ENCODE measurements around the gene ZC3H8.
"Not testable (repeated sequence)": the region's sequence is repeated elsewhere in the genome, so short reads cannot be mapped to it uniquely, and the experiment has no call there.

ZC3H8 gene

DNA sequence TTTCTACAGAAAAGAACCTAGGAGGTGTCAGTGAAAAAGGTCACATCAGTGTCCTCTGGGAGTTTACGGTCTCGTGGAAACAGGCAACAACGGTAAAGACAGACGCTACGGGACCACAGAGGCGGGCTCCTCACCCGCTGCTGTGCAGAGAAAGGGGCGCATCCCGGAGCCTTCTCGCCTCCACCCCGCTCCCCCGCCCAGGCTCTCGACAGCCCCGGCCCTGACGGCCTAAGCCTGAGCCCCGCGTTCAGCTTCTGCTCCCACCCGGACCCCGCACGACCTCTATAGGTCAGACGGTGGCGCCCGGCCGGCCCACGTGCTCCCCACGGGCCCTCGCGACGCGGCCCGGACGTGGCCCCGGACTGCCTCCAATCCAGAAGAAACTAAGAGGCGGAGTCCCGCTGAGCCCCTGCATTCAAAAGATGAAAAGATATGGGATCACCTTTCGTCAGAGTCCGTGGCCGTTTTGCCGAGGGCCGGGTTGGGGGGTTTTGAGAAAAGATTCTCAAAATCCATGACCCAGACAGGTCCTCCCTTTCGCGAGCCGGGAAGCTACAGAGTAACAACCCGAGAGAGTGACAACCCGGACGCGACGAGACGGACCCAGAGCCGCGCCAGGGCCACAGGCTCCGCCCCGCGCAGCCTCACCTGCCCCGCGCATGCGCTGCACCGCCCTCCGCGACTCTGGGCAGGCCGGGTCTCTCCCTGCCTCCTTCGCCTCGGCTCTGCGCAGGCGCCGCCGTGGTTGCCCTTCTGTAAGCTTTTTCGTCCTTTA lies at the start of gene ZC3H8:
ZC3H8 (minus strand) TSS at position 577 of the 775 bp plus-strand sequence; CDS start at position 516, 61 bp downstream.
- DNase-seq (ENCODE audit: low spot score), result peak; percentile 91

DNA sequence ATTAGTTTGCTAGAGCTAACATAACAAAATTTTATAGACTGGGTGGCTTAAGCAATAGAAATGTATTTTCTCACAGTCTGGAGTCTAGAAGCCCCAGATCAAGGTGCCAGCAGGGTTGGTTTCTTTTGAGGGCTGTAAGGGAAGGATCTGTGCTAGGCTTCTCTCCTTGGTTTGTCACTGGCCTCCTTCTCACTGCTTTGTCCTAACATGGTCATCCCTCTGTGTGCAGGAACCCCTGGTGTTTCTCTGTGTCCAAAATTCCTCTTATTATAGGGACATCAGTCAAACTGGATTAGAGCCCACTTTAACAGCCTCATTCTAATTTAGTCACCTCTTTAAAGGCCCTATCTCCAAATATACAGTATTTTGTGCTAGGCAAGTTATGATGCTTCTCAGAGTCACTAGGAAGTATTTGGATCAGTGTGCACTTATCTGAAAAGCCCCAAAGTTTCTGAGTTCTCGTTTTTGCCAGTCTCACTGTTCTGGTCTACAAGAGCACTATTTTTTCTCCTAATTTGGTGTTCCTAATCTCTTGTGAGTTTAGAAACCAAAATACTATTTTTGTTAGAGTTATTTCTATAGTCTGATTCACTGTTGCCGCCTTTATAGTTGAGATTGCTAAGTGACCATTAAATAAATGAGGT lies 49.6 kb upstream of the ZC3H8 start:
- no peak for DNase-seq (ENCODE audit: low spot score)

- no peak for DNase-seq (ENCODE audit: low spot score)
Observed at GRCh38 chr2:112301973-112302372, 47.1 kb upstream of the ZC3H8 start.

DNA sequence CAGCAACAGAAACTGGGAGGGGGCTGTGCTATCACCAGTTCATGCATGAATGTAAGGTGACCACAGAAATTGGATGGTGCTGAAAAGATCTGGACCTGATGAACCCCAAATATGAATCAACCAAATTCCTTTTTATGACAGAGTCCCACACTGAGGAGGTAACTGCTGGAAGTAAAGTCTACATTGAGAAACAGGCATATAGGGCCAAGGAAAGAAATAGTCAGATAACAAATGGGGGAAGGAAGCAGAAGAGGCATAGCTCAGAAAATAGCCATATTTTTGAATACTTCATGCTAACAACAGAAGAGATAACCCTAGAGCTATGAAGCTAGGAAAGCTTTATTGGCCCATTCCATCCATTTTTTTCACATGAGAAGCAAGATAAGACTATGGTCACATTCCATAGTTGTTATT lies 46.3 kb upstream of the ZC3H8 start:
- no peak for DNase-seq (ENCODE audit: low spot score)

DNA sequence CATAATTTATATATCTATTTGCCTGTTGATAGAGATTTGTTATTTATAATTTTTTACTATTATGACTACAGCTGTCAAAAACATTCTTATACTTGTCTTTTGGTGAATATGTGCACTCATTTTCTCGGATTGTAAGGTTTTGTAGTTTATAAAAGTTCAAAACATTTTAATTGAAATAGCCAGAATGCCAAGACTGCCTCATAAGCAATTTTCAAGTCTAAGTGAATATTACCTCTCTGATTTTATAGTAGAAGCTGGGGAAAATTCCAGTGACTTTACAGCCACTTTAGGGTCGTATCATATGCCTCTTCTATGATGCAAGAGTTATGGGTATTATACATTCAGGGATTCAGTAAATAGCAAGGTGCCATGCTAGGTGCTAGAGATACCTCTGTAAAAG lies 41.6 kb upstream of the ZC3H8 start:
- DNase-seq (ENCODE audit: low spot score), result no peak

- DNase-seq (ENCODE audit: low spot score), result no peak
Observed at GRCh38 chr2:112295407-112296078, 40.7 kb upstream of the ZC3H8 start.

- no peak for DNase-seq (ENCODE audit: low spot score)
Observed at GRCh38 chr2:112293636-112294401, 39.0 kb upstream of the ZC3H8 start.

- no peak for DNase-seq (ENCODE audit: low spot score)
Observed at GRCh38 chr2:112290648-112291047, 35.8 kb upstream of the ZC3H8 start.

- no peak for DNase-seq (ENCODE audit: low spot score)
Observed at GRCh38 chr2:112290088-112290487, 35.2 kb upstream of the ZC3H8 start.

- DNase-seq (ENCODE audit: low spot score), result not testable (repeated sequence)
Observed at GRCh38 chr2:112283535-112283934, 28.7 kb upstream of the ZC3H8 start.

GRCh38 chr2:112282066-112282465 lies 27.2 kb upstream of the ZC3H8 start:
- not testable (repeated sequence) for DNase-seq (ENCODE audit: low spot score)

- DNase-seq (ENCODE audit: low spot score), result no peak
Observed at GRCh38 chr2:112277596-112278220, 22.9 kb upstream of the ZC3H8 start.

GRCh38 chr2:112276954-112277353 lies 22.1 kb upstream of the ZC3H8 start:
- no peak for DNase-seq (ENCODE audit: low spot score)

DNA sequence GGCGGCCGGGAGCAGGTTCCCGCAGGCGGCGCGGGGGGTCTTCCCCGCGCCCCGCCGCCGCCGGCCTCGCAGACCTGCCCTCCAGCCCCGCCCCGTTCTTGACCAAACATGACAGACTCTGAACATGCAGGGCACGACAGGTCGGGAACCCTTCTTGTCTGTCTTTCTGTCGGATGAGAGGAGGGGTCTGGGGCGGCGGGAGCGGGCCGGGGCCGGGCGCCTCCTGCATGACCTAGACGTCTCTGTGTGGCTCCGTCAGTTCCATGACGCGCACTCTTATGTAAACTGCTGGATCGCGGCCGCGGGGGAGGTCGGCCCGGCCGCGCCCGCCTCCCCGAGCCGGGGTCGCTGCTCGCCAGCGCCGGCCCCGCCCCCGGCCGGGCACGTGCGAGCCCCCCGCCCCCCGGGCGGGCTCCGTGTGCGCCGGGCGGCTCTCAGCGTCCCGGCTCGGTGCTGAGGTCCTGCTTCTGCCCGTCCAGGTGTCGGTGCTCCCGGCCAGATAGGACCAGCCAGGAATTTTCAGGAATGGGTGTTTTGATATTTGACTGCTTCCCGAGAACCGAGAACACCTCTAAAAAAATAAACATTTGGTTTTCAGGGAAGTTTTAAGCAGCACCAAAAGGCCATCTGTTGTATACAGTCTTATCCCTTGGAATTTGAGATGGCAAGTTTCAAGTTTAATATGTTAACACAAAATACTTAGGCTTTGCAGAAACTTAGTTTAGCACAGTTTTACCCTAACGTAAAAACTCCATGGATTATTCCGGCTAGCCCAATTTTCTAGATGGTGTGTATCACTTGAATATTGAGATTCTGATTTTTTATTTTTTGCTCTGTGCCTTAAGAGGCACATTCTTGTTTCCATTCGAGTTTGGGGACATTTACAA lies 21.3 kb upstream of the ZC3H8 start:
- peak; percentile 81 for DNase-seq (ENCODE audit: low spot score)

DNA sequence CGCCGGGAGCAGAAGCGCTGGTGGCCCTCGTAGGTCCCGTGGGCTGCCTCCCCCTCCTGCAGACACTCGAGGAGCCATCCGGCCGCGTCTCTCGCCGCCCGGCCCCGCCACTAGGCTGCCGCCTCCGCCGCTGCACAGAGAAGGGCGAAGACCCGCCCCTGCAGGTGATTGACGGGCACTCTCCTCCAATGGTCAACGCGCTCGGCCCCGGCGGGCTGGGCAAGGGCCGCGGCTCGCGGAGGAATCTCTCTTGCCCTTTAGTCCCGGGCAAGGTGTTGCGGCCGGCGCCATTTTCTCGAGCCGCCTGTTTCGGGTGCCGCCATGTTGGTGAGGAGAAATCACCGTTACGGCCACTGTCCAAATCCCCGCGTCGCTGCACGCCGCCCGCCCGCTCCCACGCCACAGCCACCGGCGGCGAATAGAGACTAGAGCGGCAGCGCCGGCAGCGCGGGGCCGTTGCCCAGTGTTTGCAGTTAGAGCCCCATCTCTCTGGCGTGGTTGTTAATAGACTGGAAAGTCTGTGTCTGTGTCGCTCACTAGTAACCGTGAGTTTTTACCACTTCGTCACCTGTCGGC lies 20.6 kb upstream of the ZC3H8 start, which contains the start of gene ZC3H6:
ZC3H6 (plus strand) TSS at position 287 of the 576 bp plus-strand sequence. CDS start 398 bp downstream, outside the sequence.
- DNase-seq (ENCODE audit: low spot score), result peak; percentile 97

GRCh38 chr2:112273349-112273748 lies 18.5 kb upstream of the ZC3H8 start:
- no peak for DNase-seq (ENCODE audit: low spot score)

DNA sequence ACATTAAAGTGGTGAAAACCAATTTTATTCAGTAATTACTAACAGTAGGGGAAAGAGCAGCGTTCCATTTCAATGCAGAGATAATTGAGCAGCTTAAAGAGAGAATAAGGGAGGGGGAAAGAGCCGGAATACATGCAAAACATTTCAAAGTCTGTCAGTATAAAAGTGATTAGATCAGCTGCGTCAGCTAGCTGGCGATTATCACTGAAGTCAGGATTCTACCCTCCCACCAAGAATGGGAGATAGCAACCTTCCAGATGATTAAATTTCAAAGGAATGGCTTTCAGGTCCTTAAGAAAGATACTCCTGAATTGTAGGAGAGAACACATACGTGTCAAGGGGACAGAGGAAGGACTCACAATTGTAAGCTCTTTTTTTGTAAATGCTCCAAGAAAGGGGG lies 17.8 kb upstream of the ZC3H8 start:
- no peak for DNase-seq (ENCODE audit: low spot score)

DNA sequence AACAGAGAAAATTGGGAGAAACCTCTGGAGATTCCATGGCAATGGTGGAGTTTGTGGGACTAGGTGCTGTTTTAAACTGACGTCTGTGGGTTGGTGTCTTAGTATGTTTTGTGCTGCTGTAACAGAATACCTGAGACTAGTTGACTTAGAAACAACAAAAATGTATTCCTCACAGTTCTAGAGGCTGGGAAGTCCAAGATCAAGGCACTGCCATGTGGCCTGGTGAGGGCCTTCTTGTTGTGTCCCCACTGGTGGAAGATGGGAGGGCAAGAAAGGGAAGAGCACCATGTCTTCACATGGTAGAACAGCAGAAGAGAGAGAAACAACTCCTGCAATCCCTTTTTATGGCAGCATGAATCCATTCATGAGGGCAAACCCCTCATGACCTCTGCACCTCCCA lies 13.7 kb upstream of the ZC3H8 start:
- no peak for DNase-seq (ENCODE audit: low spot score)

- DNase-seq (ENCODE audit: low spot score), result no peak
Observed at GRCh38 chr2:112262876-112263275, 8.0 kb upstream of the ZC3H8 start.

DNA sequence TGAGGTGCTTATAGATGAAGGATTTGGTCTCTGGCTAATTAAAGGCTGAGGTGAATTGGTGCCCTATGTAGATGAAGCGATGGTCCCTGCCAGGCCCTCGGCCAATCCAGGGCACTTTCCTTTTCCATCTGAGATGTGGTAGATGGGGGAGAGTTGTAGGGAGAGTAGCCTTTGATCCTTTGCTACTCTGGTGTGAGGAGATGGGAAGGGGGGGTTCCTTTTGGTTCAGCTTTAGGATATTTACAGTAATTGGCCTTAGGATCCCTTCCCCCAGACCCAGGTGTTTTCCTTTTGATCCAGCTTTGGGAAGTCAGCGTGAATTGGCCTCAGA lies 5.4 kb upstream of the ZC3H8 start:
- DNase-seq (ENCODE audit: low spot score), result no peak

All from pons (tissue), 1 donor.